ENCODE data around the gene AP3M1.

AP3M1 gene

GRCh38 chr10:74150990-74151878 lies 606 bp upstream of the AP3M1 start, which contains the start of gene ADK (continued):
- peak; percentile 92 for TF ChIP-seq PATZ1 (tag by site-specific recombination; IDR thresholded peaks at IDR 0.05)
- TF ChIP-seq HIC1 (tag by site-specific recombination; IDR thresholded peaks at IDR 0.05): peak; percentile 99
- no peak for TF ChIP-seq ZNF513 (tag by site-specific recombination; IDR thresholded peaks at IDR 0.05)
- TF ChIP-seq ZBTB44 (tag by site-specific recombination; IDR thresholded peaks at IDR 0.05): no peak
- TF ChIP-seq ZNF529 (tag by site-specific recombination; IDR thresholded peaks at IDR 0.05; ENCODE audit: insufficient replicate concordance): no peak
- TF ChIP-seq PRDM1 (tag by site-specific recombination; IDR thresholded peaks at IDR 0.05): no peak
- TF ChIP-seq ZNF37A (tag by site-specific recombination; IDR thresholded peaks at IDR 0.05): no peak
- TF ChIP-seq YY2 (tag by site-specific recombination; IDR thresholded peaks at IDR 0.05): peak; percentile 54
- TF ChIP-seq ZNF514 (tag by site-specific recombination; IDR thresholded peaks at IDR 0.05): no peak
- TF ChIP-seq PBX3 (CRISPR knock-in tag; IDR thresholded peaks at IDR 0.05): peak; percentile 76; the same call in 1 of the 2 replicates
- no peak for TF ChIP-seq ZNF555 (tag by site-specific recombination; conservative IDR thresholded peaks at IDR 0.05)
- no peak for TF ChIP-seq SETDB1 (IDR thresholded peaks at IDR 0.05; ENCODE audit: insufficient read length, low read length)
- peak; percentile 42; the same call in 1 of the 2 replicates for TF ChIP-seq ZNF561 (tag by site-specific recombination; IDR thresholded peaks at IDR 0.05; ENCODE audit: borderline replicate concordance)
- TF ChIP-seq ZNF140 (tag by site-specific recombination; IDR thresholded peaks at IDR 0.05): no peak
- no peak for TF ChIP-seq MEIS1 (CRISPR knock-in tag; IDR thresholded peaks at IDR 0.05; ENCODE audit: borderline replicate concordance)
- TF ChIP-seq ZNF692 (tag by site-specific recombination; IDR thresholded peaks at IDR 0.05): peak; percentile 78
- TF ChIP-seq ZNF148 (tag by site-specific recombination; IDR thresholded peaks at IDR 0.05; ENCODE audit: borderline replicate concordance): no peak
- TF ChIP-seq ZNF626 (tag by site-specific recombination; IDR thresholded peaks at IDR 0.05): no peak
- no peak for TF ChIP-seq REST (tag by site-specific recombination; IDR thresholded peaks at IDR 0.05)
- no peak for TF ChIP-seq ZNF585B (tag by site-specific recombination; IDR thresholded peaks at IDR 0.05)
- peak; percentile 18; the same call in 1 of the 2 replicates for TF ChIP-seq ZNF324 (tag by site-specific recombination; IDR thresholded peaks at IDR 0.05)
